Non-pigmented ciliary epithelial cell (primary cell): ENCODE data around the gene RFTN1.

ENCODE experiments used
- DNase-seq: peaks from one replicate; pipeline ENCODE4 v3.0.0-alpha.2; 2010; ENCODE audit warnings: low read depth

The RFTN1 gene

GRCh38 chr3:16528106-16528505 lies 14.6 kb upstream of the RFTN1 start:
- no peak for DNase-seq

- no peak for DNase-seq
Observed at GRCh38 chr3:16524196-16524595, 10.7 kb upstream of the RFTN1 start.

- no peak for DNase-seq
Observed at GRCh38 chr3:16523778-16524177, 10.3 kb upstream of the RFTN1 start.

GRCh38 chr3:16522834-16523233 lies 9.3 kb upstream of the RFTN1 start:
- DNase-seq, result no peak

- DNase-seq, result no peak
Observed at GRCh38 chr3:16520970-16521881, 7.7 kb upstream of the RFTN1 start.

- DNase-seq, result no peak
Observed at GRCh38 chr3:16520241-16520969, 6.9 kb upstream of the RFTN1 start.

- DNase-seq, result no peak
Observed at GRCh38 chr3:16516695-16517481, 3.4 kb upstream of the RFTN1 start.

- no peak for DNase-seq
Observed at GRCh38 chr3:16515885-16516420, 2.5 kb upstream of the RFTN1 start.

- DNase-seq, result no peak
Observed at GRCh38 chr3:16514755-16515353, 1.4 kb upstream of the RFTN1 start.

GRCh38 chr3:16514021-16514700 lies 662 bp upstream of the RFTN1 start:
- no peak for DNase-seq

GRCh38 chr3:16512435-16513140 lies 911 bp downstream of the RFTN1 start:
- no peak for DNase-seq

GRCh38 chr3:16511681-16512434 lies 1.6 kb downstream of the RFTN1 start:
- peak; percentile 48 for DNase-seq

GRCh38 chr3:16510620-16511319 lies 2.7 kb downstream of the RFTN1 start:
- no peak for DNase-seq

GRCh38 chr3:16509721-16510619 lies 3.5 kb downstream of the RFTN1 start:
- no peak for DNase-seq

GRCh38 chr3:16508591-16508995 lies 4.9 kb downstream of the RFTN1 start:
- no peak for DNase-seq

- no peak for DNase-seq
Observed at GRCh38 chr3:16508243-16508578, 5.3 kb downstream of the RFTN1 start.

GRCh38 chr3:16507578-16508242 lies 5.8 kb downstream of the RFTN1 start:
- DNase-seq, result no peak
